ENCODE results near the gene PABPN1. TPM values are rescaled to one million over a fixed set of nuclear protein-coding genes. Genes with fewer than 3 reads are reported as not detected.

Gene PABPN1
- total and polyA plus RNA-seq, 2 of the 13 experiments (the other 11 are each of a cell fraction or from before 2014, with no cell fraction given): 233 to 524 TPM

GRCh38 chr14:23327947-23328744 lies 6.9 kb downstream of the PABPN1 start (continued):
- TF ChIP-seq ZNF609 (CRISPR knock-in tag; IDR thresholded peaks at IDR 0.05; ENCODE audit: borderline replicate concordance) (no peak), ZNF597 (CRISPR knock-in tag; IDR thresholded peaks at IDR 0.05) (no peak), JARID2 (CRISPR knock-in tag; IDR thresholded peaks at IDR 0.05; ENCODE audit: insufficient replicate concordance) (no peak), GATAD1 (CRISPR knock-in tag; IDR thresholded peaks at IDR 0.05) (no peak), ZNF24 (IDR thresholded peaks at IDR 0.05) (peak; percentile 31; the same call in 1 of the 2 replicates), FOXC1 (CRISPR knock-in tag; IDR thresholded peaks at IDR 0.05; ENCODE audit: borderline replicate concordance) (peak; percentile 54; the same call in 1 of the 2 replicates), JUND (CRISPR knock-in tag; IDR thresholded peaks at IDR 0.05) (no peak), ZNF883 (CRISPR knock-in tag; IDR thresholded peaks at IDR 0.05; ENCODE audit: not compliant biosample characterization) (no peak), IKZF4 (CRISPR knock-in tag; IDR thresholded peaks at IDR 0.05; ENCODE audit: borderline replicate concordance, low read depth, not compliant biosample characterization) (peak; percentile 72), ZNF263 (CRISPR knock-in tag; IDR thresholded peaks at IDR 0.05) (no peak), RNF2 (conservative IDR thresholded peaks at IDR 0.05; ENCODE audit: low read depth) (no peak)
